ENCODE results near the gene CCDC71L.

CCDC71L gene

GRCh38 chr7:106626376-106627164 lies 34.4 kb downstream of the CCDC71L start:
- no peak for DNase-seq (ENCODE audit: low read depth in 2 of 3, low spot score in 1 of 3)

DNA sequence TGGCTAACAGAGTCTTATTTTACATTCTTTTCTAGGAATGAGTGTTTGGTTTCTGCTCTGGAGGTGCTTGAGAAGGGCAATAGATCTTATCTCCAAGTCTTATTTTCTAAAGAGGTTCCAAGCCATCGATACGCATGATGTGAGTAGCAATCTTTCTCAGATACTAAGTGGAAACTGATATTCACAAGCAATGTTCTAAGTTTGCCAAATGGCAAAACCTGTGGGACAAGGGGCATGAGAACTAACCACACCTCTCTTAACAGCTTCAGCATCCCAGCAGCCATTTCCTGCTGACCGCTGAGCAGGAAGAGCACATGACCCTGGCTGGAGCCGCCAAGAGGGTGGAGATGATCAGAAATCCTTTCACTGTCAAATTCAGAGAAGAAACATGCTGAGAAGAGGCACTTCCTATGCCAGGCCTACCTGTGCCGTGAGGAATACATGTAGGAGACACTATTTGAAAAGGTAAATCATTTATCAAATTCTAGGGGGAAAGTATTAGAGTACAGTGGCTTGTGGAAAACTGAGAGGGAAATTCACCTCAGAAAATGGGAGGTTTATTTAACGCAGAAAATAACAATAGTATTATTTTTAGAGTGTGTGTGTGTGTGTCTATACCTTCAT lies 35.2 kb downstream of the CCDC71L start:
- no peak for DNase-seq (ENCODE audit: low read depth in 2 of 3, low spot score in 1 of 3)

DNA sequence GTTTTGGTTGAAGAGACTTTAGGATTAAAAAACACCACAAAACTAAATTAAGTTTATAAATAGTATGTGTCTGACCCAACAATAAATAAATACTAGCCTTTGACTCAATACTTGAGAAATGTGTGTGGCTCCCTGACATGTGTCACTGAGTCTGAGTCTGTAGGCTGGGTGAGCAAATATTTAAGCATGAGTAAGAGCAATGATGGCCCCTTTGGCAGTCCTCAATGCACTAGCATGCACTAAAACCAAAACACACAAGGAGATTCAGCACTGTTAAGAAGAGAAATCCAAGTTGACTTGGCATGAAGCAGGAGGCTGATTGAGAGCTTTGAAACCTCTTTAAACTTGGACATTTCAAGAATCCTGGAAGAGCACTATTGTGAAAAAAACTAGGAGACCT lies 37.1 kb downstream of the CCDC71L start:
- no peak for DNase-seq (ENCODE audit: low read depth in 2 of 3, low spot score in 1 of 3)

GRCh38 chr7:106623315-106623660 lies 37.7 kb downstream of the CCDC71L start:
- no peak for DNase-seq (ENCODE audit: low read depth in 2 of 3, low spot score in 1 of 3)

GRCh38 chr7:106622654-106623314 lies 38.2 kb downstream of the CCDC71L start:
- DNase-seq (ENCODE audit: low read depth in 2 of 3, low spot score in 1 of 3): no peak

DNA sequence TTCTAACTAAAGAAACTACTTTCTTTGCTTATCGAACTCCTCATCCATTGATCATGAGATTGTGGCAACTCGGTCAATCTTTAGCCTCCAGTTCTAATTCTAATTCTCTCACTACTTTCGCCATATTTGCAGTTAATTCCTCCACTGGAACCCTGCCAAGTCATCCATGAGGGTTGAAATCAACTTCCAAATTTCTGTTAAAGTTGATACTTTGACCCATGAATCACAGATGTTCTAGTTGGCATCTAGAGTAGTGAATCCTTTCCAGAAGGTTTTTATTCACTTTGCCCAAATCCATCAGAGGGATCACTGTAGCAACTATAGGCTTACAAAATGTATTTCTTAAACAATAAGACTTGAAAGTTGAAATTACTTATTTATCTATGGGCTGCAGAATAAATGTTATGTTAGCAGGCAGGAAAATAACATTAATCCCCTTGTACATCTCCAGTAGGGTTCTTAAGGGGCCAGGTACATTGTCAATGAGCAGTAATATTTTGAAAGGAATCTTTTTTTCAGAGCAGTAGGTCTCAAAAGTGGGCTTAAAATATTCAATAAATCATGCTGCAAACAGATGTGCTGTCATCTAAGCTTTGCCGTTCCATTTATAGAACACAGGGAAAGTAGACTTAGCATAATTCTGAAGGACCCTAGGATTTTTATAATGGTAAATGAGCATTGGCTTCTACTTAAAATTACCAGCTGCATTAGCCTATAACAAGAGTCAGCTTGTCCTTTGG lies 39.4 kb downstream of the CCDC71L start:
- no peak for DNase-seq (ENCODE audit: low read depth in 2 of 3, low spot score in 1 of 3)

DNA sequence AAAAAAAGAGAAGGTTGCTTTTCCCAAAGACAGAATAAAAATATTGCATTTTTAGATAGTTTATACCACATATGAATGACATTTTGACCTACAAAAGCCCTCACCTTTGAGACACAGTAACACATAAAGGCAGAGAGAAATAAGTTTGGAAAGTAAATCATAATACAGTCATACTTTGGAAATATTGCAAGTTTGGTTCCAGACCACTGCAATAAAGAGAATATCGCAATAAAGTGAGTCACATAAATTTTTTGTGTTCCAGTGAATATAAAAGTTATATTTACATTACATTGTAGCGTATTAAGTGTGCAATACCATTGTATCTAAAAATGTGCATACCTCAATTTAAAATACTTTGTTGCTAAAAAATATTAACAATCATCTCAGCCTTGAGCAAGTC lies 40.3 kb downstream of the CCDC71L start:
- no peak for DNase-seq (ENCODE audit: low read depth in 2 of 3, low spot score in 1 of 3)

- no peak for DNase-seq (ENCODE audit: low read depth in 2 of 3, low spot score in 1 of 3)
Observed at GRCh38 chr7:106620034-106620433, 40.9 kb downstream of the CCDC71L start.

GRCh38 chr7:106619213-106619612 lies 41.7 kb downstream of the CCDC71L start:
- DNase-seq (ENCODE audit: low read depth in 2 of 3, low spot score in 1 of 3): no peak

DNA sequence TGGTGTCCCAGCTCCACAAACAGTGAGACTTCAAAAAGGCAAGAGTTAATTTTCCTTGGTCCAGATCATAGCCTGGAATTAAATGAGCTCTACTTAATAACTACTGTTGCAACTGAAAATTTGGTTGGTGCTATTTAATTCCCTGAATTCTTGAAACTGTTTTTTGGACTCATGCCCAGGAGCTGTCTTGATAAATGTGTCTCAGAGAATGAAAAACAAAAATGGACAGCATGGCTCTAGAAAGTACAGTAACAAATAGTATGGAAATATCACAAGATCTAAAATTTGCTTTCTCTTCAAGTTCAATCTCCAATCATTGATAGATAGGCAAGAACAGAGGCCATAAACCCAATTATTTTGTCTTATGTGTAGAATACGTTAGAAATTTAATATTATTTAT lies 42.5 kb downstream of the CCDC71L start:
- no peak for DNase-seq (ENCODE audit: low read depth in 2 of 3, low spot score in 1 of 3)

DNA sequence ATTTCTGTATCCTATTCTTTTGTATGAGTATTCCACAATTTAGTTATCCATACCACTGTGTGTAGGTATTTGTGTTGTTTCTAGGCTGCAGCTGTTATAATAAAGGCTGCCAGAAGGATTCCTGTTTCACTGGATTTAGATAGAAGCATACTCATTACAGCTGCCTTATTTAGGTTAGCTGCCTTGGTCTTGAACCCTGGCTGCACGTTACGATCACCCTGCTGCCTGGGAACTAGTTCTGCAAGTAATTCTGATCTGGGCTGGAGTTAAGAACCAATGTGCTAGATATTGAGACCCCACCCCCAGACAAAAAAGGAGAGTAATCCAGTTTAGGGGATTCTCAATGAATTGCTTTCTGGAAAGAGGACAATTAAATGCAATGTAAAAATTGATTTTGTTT lies 43.1 kb downstream of the CCDC71L start:
- DNase-seq (ENCODE audit: low read depth in 2 of 3, low spot score in 1 of 3): no peak

- no peak for DNase-seq (ENCODE audit: low read depth in 2 of 3, low spot score in 1 of 3)
Observed at GRCh38 chr7:106616708-106617051, 44.3 kb downstream of the CCDC71L start.

- no peak for DNase-seq (ENCODE audit: low read depth in 2 of 3, low spot score in 1 of 3)
Observed at GRCh38 chr7:106615808-106616707, 44.9 kb downstream of the CCDC71L start.

GRCh38 chr7:106614751-106615150 lies 46.2 kb downstream of the CCDC71L start:
- no peak for DNase-seq (ENCODE audit: low read depth in 2 of 3, low spot score in 1 of 3)

- DNase-seq (ENCODE audit: low read depth in 2 of 3, low spot score in 1 of 3): no peak
Observed at GRCh38 chr7:106613848-106614560, 47.0 kb downstream of the CCDC71L start.

- DNase-seq (ENCODE audit: low read depth in 2 of 3, low spot score in 1 of 3): no peak
Observed at GRCh38 chr7:106613279-106613678, 47.7 kb downstream of the CCDC71L start.

DNA sequence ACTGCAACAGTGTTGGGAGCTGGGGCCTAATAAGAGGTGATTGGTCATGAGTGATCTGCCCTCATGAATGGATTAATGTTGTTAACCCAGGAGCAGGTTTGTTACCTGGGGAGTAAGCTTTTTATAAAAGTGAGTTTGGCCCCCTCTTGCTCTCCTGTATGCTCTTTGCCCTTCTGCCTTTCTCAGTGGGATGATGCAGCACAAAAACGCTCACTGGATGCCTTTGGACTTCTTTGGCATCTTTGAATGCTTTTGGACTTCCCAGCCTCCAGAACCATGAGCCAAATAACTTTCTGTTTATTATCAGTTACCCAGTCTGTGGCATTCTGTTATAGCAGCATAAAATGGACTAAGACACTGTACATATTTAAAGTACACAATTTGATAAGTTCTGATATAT lies 48.5 kb downstream of the CCDC71L start:
- DNase-seq (ENCODE audit: low read depth in 2 of 3, low spot score in 1 of 3): no peak

GRCh38 chr7:106611911-106612310 lies 49.0 kb downstream of the CCDC71L start:
- DNase-seq (ENCODE audit: low read depth in 2 of 3, low spot score in 1 of 3): no peak

DNA sequence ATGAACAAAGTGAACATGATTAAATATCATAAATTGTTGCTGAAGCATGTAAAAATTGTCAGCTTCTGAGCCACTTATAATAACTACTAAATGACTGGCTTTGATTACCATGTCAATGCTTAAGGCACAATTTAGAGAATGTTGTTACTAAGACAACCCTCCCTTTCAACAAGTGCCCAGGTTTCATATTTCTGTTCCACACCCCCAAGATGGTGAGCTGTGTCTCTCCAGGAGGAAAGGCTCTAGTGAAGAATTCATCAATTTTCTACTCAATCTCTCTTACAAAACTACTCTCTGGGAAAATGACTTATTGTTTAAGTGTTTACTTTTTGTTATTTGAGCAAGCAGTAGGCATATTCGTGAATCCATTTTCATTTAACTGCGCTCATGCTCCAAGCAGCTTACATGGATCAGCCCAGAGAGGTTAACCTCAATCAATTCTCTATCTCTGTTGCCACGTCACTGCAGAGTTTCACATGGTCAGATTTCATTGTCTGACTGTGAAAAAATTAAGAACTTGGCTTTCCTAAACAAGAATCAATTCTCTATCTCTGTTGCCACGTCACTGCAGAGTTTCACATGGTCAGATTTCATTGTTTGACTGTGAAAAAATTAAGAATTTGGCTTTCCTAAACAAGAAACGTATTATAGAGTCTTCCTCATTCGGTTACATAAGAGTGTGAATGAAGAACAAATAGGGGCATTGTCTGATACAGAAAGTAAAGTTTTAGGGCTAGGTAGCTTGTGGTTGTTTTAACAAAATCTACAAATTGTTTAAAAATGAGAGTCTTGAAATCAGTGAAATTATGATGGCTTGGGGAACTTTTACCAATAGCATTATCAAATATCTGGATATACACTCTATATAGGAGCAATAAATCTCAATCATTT lies 49.7 kb downstream of the CCDC71L start:
- no peak for DNase-seq (ENCODE audit: low read depth in 2 of 3, low spot score in 1 of 3)
